ENCODE measurements around the gene ATP2C2.

DNA sequence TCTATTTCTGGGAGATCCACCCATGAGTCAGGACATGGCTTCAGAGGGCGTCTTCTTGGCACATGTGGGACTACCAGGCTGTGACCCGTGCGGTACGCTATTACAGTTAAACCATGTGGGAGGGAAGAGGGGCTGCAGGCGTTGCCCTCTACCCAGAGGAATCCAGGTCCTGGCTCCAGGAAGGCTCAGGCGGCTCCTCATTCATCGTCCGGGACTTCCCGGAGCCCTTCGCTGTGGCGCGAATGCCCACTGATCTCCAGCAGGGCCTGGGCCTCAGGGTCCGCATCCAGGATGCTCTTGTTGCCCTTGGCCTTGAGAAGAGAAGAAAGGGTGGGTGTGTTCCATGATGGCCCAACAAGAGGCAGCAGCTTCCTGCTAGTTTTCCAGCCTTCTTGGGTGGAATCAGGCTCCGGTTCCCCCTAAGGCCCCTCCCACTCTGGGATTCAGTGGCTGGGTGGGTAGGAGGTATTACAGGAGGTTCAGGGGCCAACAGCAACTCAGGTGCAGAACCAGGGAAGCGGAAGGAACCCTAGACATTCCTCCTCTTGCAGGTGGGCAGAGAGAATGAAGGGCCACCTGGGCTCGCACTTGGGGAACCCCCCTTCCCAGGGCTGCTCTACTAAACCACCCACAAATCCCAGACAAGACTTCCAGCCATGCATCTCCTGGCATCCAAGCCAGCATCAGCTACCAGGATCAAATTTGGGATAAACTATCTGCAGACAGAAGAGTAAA, 111.5 kb downstream of the ATP2C2 start:
- TF ChIP-seq JUN (IDR thresholded peaks at IDR 0.05; ENCODE audit: low read depth, low read length) (no peak), CHD2 (IDR thresholded peaks at IDR 0.05; ENCODE audit: low read length) (no peak), SP1 (IDR thresholded peaks at IDR 0.05; ENCODE audit: low read depth, low read length) (no peak), POLR2AphosphoS5 (IDR thresholded peaks at IDR 0.05; ENCODE audit: low read depth, low read length) (no peak), SIX5 (IDR thresholded peaks at IDR 0.05; ENCODE audit: low read depth, low read length) (no peak), PHF8 (conservative IDR thresholded peaks at IDR 0.05; ENCODE audit: low read depth, low read length) (no peak), EZH2 (IDR thresholded peaks at IDR 0.05; ENCODE audit: low read depth, low read length, severe bottlenecking) (no peak)
- TF ChIP-seq, protein P1, sequence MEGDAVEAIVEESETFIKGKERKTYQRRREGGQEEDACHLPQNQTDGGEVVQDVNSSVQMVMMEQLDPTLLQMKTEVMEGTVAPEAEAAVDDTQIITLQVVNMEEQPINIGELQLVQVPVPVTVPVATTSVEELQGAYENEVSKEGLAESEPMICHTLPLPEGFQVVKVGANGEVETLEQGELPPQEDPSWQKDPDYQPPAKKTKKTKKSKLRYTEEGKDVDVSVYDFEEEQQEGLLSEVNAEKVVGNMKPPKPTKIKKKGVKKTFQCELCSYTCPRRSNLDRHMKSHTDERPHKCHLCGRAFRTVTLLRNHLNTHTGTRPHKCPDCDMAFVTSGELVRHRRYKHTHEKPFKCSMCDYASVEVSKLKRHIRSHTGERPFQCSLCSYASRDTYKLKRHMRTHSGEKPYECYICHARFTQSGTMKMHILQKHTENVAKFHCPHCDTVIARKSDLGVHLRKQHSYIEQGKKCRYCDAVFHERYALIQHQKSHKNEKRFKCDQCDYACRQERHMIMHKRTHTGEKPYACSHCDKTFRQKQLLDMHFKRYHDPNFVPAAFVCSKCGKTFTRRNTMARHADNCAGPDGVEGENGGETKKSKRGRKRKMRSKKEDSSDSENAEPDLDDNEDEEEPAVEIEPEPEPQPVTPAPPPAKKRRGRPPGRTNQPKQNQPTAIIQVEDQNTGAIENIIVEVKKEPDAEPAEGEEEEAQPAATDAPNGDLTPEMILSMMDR (IDR thresholded peaks at IDR 0.05; ENCODE audit: control extremely low read depth in 1 of 3, insufficient read depth in 1 of 3, low read depth in 1 of 3, low read length in 3 of 3) = no peak
- TF ChIP-seq, protein P2, sequence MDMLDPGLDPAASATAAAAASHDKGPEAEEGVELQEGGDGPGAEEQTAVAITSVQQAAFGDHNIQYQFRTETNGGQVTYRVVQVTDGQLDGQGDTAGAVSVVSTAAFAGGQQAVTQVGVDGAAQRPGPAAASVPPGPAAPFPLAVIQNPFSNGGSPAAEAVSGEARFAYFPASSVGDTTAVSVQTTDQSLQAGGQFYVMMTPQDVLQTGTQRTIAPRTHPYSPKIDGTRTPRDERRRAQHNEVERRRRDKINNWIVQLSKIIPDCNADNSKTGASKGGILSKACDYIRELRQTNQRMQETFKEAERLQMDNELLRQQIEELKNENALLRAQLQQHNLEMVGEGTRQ (IDR thresholded peaks at IDR 0.05; ENCODE audit: low read length) = no peak

Measured in H1 (cell line).